ENCODE data around the gene RGS3. TPM values are rescaled to one million over a fixed set of nuclear protein-coding genes. Genes with fewer than 3 reads are reported as not detected.

Gene RGS3
- total and polyA plus RNA-seq, 11 donors: 93.4 to 214 (median 134) TPM

DNA sequence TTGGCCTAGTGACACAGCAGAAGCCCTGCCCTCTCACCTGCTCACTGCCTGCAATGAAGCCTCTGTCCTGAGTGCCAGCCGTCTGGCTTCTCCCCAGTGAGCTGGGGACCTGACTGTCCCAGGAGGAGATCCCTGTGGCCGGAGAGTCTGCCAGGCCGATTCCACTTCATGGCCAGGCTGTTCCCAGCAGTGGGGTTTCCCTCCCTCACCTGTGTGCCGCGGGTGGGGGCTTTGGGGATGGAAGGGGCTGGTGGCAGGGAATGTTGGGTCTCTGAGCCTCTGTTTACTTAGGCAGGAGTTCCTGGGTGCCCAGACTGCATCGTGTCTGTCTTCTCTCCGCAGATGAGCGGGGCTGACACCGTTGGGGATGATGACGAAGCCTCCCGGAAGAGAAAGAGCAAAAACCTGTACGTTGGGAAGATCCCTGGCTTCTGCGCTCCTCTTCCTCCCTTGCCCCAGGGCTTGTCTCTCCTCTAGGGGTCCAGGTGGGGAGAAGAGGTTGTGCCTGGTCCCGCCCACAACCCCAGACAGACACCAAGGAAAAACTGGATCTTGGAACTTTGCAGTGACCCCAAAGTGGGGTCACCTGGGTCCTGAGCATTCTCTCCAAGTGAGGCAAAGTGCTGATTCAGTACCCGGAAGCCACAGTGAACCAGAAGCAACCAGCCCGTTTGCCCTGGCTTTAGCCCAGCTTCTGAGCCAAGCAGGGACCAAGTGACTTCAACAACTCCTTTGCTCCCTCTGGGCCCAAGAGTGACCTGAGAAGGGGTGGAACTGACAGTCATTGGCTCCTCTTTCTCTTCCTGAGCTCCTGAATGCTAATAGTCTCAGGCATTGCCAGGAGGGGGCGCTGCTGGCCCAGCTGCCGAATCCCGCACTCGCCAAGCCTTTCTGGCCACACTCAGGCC is 127.7 kb downstream of the RGS3 start:
- H3K9me3 ChIP-seq: no peaks in the 10 kb centered on the region
- DNase-seq: peak; percentile 82 to 90 (median 85)
- 50 to 58% (median 54%) methylated on average over 17 to 20 of the region's 20 CpGs for WGBS, 4 donors
- no peak for TF ChIP-seq POLR2A (IDR thresholded peaks at IDR 0.05)
- TF ChIP-seq, protein P1, sequence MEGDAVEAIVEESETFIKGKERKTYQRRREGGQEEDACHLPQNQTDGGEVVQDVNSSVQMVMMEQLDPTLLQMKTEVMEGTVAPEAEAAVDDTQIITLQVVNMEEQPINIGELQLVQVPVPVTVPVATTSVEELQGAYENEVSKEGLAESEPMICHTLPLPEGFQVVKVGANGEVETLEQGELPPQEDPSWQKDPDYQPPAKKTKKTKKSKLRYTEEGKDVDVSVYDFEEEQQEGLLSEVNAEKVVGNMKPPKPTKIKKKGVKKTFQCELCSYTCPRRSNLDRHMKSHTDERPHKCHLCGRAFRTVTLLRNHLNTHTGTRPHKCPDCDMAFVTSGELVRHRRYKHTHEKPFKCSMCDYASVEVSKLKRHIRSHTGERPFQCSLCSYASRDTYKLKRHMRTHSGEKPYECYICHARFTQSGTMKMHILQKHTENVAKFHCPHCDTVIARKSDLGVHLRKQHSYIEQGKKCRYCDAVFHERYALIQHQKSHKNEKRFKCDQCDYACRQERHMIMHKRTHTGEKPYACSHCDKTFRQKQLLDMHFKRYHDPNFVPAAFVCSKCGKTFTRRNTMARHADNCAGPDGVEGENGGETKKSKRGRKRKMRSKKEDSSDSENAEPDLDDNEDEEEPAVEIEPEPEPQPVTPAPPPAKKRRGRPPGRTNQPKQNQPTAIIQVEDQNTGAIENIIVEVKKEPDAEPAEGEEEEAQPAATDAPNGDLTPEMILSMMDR (IDR thresholded peaks at IDR 0.05): peak; percentile 86 to 98 (median 94)
- H3K36me3 ChIP-seq: peaks cover 0 to 32% (median 12%) of the 10 kb centered on the region in 9 donors
- no peak overlapping the region for H3K4me3 ChIP-seq
- intact Hi-C loops (cut with DNase I): loop anchor here in 9 of 10 donors (1.0 to 10.0 kb wide), 5 partner anchors 64 to 316 kb away; partner anchors contain the start of genes CDC26 (in 2 of the 9), PRPF4 (in 2 of the 9), ALAD (in 1 of the 9) and RNF183 (in 1 of the 9)
- ATAC-seq: peak in 3 of 4 donors; percentile 5 to 18 (median 12)
- H3K27ac ChIP-seq: peak overlapping the region; percentile 13 to 97 (median 76)
- H3K27me3 ChIP-seq: no peaks in the 10 kb centered on the region
- peaks cover 7 to 89% (median 76%) of the 10 kb centered on the region in 12 donors for H3K4me1 ChIP-seq

DNA sequence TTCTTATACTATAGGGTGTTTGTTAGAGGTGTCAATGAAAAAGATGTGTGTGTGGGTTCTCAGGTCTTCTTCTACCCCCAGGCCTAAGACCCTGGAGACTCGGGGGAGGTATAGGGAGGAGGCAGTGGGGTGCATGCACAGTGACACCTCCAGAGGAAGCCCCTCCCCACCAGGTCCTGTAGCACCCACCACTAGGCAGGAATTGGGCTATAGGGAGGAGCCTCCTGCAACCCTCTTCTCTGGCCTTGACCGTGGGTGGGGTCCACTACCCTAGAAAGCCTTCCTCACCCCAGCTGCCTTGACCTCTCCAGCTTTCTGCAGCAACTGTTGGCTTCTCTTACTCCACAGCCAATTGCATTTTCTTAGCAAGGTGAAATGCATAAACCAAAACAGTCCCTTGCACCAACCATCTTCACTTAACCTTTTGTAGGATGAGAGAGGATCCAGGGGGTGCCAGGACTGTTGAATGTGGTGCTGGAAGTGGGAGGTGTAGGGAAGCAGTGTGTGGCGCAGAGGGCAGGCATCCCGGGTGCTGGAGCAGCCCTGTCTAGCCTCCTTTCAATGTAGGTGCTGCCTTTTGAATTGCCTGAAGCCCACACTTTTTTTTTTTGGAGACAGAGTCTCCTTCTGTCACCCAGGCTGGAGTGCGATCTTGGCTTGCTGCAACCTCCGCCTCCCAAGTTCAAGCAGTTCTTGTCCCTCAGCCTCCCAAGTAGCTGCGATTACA is 128.5 kb downstream of the RGS3 start:
- Histone ChIP-seq H3K36me3 (peaks cover 2 to 34% (median 20%) of the 10 kb centered on the region in 9 donors), H3K4me1 (peaks cover 11 to 89% (median 76%) of the 10 kb centered on the region in 12 donors), H3K4me3 (no peak overlapping the region), H3K27ac (peak overlapping the region in 11 of 12 donors; percentile 33 to 97 (median 89)), H3K27me3 (no peaks in the 10 kb centered on the region), H3K9me3 (no peaks in the 10 kb centered on the region)
- ATAC-seq (no peak), DNase-seq (no peak)
- TF ChIP-seq, protein P1 (IDR thresholded peaks at IDR 0.05): peak in 1 of 12 donors; percentile 2
- TF ChIP-seq POLR2A (IDR thresholded peaks at IDR 0.05): no peak
- intact Hi-C loops (cut with DNase I): loop anchor here (1.0 to 10.0 kb wide), 5 partner anchors 63 to 317 kb away; partner anchors contain the start of genes CDC26 (in 2 of the 10), PRPF4 (in 2 of the 10), ALAD (in 1 of the 10) and RNF183 (in 1 of the 10)
- 68 to 71% (median 68%) methylated on average over 7 of the region's 7 CpGs for WGBS, 4 donors

DNA sequence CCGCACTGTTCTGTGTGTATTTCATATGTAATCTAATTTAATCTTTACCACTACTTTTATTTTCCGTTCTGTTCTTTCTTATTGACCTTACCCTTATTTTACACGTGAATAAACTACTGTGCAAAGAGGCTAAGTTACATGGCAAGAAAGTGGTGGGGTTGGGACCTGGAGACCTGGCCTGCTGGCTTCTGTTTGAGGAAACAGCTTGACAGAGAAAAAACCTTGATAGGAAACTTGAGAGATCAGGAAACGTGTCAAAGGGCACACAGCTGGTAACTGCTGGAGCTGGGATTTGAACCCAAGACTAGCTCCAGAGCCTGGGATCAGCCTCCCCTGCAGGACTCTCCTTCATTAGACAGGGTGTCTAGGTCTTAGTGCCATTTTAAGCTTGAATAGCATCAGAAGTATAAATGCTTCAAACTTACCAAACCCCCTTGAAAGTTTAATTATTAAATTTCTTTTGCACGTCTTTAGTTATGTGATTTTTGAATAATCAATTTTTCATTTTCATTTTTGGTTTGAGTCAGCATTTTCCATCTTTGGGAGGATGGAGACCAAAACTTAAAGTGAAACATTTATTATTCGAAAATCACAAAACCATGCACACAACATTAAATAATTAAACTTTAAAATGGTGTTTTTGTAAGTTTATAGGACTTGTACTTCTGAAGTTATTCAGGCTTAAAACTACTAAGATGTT is 129.5 kb downstream of the RGS3 start:
- Histone ChIP-seq H3K4me3 (peak overlapping the region in 9 of 12 donors; percentile 23 to 81 (median 74)), H3K9me3 (no peaks in the 10 kb centered on the region), H3K27ac (peak overlapping the region; percentile 33 to 97 (median 92)), H3K27me3 (no peaks in the 10 kb centered on the region), H3K4me1 (peaks cover 21 to 89% (median 76%) of the 10 kb centered on the region in 12 donors), H3K36me3 (peaks cover 2 to 43% (median 29%) of the 10 kb centered on the region in 9 donors)
- no peak for TF ChIP-seq POLR2A (IDR thresholded peaks at IDR 0.05)
- TF ChIP-seq, protein P1 (IDR thresholded peaks at IDR 0.05): no peak
- no peak for ATAC-seq
- peak in 1 of 5 donors; percentile 7 for DNase-seq
- intact Hi-C loops (cut with DNase I): loop anchor here in 4 of 10 donors (1.0 to 10.0 kb wide), 4 partner anchors 62 to 318 kb away; partner anchors contain the start of genes CDC26 (in 2 of the 4), PRPF4 (in 2 of the 4), ALAD (in 1 of the 4) and RNF183 (in 1 of the 4)
- WGBS, 4 donors: 62 to 69% (median 65%) methylated on average over 6 of the region's 6 CpGs
